ENCODE results near the gene PLCXD1.
"Not testable (repeated sequence)": the region's sequence is repeated elsewhere in the genome, so short reads cannot be mapped to it uniquely, and the experiment has no call there.

The PLCXD1 gene

GRCh38 chrX:264006-264405 lies 17.2 kb upstream of the PLCXD1 start:
- DNase-seq, result not testable (repeated sequence)

DNA sequence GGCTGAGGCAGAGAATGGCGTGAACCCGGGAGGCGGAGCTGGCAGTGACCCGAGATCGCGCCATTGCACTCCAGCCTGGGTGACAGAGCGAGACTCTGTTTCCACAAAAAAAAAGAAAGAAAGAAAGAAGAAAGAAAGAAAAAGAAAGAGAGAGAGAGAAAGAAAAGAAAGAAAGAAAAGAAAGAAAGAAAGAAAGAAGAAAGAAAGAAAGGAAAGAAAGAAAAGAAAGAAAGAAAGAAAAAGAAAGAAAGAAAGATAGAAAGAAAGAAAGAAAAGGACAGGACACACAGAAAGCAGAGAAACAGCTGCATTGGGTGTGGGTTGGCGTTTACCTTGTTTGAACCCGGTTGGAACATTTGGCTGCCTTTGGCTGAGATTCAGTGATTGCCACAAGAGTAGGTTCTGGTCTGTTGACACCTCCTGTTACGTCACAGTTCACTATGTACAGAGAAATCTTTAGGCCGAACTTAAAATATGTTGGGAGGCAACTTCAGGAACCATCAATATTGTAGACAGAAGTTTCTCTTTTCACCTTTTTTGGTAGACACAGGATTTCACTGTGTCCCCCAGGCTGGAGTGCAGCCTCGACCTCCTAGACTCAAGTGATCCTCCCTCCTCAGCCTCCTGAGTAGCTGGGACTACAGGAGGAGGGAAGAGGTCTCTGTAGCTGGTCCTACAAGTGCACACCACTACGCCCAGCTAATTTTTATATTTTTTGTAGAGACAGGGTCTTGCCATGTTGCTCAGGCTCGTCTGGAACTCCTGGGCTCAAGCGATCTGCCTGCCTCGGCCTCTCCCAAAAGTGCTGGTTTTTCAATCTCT lies 16.3 kb upstream of the PLCXD1 start:
- no peak for DNase-seq

- DNase-seq, result no peak
Observed at GRCh38 chrX:265502-265901, 15.7 kb upstream of the PLCXD1 start.

DNA sequence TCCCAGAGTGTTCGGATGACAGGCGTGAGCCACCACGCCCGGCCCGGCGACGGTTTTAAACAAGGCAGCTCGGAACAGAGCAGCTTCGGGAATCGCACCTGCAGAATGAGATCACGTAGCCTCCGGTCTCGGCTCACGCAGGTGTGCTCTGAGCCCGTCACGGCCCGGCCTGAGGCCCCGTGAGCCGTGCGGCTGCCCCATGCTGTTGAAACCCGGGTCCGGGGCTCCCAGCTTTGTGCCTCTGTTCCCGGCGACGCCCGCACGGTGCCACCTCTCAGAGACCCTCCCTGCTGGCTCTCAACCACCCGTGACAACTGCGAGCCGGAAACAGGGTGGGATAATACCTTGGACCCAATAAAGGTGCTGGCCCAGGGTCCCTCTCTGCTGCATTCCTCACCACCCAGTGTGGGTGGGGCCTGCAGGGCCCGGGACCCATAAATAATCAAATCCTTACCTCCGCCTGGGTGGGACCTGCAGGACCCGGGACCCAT lies 13.4 kb upstream of the PLCXD1 start:
- no peak for DNase-seq

DNA sequence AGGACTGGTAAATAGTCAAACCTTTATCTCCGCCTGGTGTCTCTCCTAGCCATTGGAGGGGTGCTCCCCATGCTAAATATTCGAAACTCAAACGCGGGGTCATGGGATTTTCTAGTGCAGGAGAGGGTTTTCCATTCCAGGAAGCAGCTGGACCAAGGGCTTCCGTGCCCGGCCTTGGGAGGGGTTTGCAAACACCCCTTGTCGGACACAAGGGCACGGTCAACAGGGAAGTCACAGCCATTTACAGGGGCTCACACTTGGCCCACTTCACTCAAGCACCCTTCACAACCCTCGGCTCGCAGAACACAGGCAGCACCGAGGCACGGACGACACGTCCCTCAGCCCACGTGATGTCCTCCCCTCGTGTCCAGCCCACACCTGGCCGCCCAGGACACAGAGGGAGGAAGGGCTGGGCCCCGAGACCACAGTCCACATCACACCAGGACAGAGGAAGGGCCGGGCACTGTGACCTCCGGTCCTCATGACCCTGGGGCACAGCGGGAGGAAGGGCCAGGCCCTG lies 10.3 kb upstream of the PLCXD1 start:
- DNase-seq, result no peak

GRCh38 chrX:274904-275475 lies 6.2 kb upstream of the PLCXD1 start:
- peak; percentile 47 for DNase-seq

DNA sequence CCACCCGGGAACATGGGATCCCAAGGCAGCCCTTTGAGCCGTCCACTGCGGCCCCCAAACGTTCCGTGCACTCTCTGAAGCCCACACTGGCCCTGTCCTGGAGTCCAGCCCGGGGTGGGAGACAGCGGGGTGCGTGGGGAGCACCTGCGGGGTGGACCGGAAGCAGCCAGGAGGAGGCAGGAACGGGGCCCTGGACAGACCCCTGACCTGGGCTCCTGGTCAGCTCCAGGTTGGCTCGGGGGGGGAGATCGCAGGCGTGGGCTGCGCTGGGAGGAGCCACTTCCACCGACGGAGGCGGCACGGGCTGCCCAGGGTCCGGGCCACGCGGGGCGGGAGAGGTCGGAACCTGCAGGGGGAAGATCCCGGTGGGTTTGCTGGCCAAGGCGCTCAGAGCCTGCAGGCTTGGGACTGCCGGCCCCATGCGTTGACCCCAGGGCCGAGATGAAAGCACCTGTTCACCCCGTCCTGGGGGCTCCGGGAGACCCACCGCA lies 5.7 kb upstream of the PLCXD1 start:
- no peak for DNase-seq

DNA sequence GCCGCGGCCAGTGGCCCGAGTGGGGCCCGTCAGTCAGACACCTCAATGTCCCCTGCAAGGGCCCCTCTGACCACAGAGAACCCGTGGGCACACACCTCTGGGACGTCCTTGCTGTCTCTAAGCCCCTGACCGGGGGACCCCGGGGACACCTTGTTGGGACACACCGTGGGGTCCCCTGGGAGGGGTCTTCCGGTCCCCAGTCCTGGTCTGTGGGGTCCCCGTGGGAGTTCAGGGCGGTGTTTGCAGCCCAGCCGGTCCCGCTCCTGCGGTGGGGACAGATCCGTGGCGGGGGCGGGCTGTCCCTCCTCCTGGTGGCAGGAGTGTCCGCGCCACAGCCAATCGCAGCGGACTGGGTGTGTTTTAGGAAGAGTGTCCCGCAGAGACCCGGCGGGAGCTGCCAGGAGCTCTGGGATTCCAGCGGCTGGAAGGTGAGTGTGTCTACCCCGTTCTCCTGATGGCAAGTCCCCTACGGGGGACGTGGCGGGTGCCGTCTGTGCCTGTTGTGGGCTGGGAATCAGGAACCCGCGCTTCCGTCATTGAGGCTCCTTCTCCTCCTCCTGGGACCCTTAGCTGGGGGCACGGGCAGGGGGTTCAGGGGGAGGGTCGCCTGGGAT lies 5.1 kb upstream of the PLCXD1 start:
- peak; percentile 40 for DNase-seq

GRCh38 chrX:276581-277201 lies 4.5 kb upstream of the PLCXD1 start:
- no peak for DNase-seq

DNA sequence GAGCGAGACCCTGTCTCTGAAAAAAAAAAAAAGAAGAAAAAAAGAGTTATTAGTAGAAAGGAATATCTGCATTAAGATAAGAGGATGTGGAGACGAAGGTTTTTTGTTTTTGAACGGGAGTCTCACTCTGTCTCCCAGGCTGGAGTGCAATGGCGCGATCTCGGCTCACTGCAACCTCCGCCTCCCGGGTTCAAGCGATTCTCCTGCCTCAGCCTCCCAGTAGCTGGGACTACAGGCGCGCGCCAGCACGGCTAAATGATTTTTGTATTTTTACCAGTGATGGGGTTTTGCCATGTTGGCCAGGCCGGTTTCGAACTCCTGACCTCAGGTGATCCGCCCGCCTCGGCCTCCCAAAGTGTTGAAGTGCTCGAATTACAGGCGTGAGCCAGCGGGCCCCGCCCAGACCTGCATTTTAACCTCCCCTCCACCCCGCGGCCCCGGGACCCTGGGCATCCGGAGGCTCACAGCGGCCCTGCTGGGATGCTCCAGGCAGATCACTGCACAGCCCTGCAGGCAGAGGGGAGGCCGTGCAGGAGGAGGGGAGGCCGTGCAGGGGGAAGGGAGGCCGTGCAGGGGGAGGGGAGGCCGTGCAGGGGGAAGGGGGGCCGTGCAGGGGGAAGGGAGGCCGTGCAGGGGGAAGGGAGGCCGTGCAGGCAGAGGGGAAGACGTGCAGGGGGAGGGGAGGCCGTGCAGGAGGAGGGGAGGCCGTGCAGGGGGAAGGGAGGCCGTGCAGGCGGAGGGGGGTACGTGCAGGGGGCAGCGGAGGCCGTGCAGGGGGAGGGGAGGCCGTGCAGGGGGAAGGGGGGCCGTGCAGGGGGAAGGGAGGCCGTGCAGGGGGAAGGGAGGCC lies 1.2 kb upstream of the PLCXD1 start:
- not testable (repeated sequence) for DNase-seq

DNA sequence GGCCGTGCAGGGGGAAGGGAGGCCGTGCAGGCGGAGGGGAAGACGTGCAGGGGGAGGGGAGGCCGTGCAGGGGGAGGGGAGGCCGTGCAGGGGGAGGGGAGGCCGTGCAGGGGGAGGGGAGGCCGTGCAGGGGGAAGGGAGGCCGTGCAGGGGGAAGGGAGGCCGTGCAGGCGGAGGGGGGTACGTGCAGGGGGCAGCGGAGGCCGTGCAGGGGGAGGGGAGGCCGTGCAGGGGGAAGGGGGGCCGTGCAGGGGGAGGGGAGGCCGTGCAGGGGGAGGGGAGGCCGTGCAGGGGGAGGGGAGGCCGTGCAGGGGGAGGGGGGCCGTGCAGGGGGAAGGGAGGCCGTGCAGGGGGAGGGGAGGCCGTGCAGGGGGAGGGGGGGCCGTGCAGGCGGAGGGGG lies 459 bp upstream of the PLCXD1 start:
- DNase-seq, result not testable (repeated sequence)

- DNase-seq, result not testable (repeated sequence)
Observed at GRCh38 chrX:282000-282681, 960 bp downstream of the PLCXD1 start.

GRCh38 chrX:283115-283845 lies 2.1 kb downstream of the PLCXD1 start:
- peak; percentile 84 for DNase-seq

DNA sequence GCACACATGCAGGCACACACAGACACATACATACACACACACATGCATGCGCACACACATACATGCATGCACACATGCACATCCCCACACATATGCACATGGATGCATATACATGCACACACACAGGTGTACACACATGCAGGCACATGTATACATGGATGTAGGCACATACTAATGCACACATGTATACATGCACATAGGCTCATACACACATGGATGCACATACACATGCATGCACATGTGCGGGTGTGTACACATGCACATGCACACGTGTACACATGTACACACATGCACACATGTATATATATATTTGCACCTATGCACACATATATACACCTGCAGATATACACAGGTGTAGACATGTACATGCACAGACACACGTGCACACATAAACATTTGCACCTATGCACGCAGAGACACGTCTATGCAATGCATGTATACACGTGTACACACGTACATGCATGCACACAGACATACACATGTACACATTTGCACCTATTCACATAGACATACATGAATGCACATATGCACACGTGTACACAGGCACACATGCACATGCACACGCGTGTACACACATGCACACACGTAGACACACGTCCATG lies 4.0 kb downstream of the PLCXD1 start:
- DNase-seq, result no peak

DNA sequence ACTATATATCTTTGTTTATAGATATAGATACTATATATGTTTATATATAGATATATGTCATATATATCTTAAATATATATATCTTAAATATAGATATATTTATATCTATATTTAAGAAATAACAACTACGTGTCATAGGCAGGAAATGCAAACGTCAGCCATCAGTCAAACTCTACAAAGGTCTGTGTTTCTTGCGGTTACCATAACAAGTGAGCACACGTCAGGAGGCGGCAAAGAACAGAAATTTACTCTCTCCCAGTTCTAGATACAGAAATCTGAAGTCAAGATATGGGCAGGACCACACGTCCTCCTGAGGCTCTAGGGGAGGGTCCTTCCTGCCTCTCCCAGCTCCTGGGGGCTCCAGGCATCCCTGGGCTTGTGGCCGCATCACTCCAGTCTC lies 6.5 kb downstream of the PLCXD1 start:
- no peak for DNase-seq

DNA sequence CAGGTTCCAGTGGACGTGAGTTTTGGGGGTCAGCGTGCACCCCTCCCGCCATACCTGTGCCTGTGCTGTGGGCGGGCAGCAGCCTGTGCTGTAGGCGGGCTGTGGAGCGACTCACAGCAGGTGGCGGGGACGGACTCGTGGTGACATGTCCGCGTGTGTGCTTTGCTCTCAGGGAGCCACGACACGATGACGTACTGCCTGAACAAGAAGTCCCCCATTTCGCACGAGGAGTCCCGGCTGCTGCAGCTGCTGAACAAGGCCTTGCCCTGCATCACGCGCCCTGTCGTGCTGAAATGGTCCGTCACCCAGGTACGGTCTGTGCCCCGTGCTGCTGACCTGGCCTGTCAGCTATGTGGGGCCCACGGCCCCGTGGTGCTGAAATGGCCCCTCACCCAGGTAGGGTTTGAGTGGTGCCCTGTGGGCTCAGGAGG lies 7.4 kb downstream of the PLCXD1 start:
- DNase-seq, result no peak

GRCh38 chrX:290476-291166 lies 9.4 kb downstream of the PLCXD1 start:
- DNase-seq, result no peak

DNA sequence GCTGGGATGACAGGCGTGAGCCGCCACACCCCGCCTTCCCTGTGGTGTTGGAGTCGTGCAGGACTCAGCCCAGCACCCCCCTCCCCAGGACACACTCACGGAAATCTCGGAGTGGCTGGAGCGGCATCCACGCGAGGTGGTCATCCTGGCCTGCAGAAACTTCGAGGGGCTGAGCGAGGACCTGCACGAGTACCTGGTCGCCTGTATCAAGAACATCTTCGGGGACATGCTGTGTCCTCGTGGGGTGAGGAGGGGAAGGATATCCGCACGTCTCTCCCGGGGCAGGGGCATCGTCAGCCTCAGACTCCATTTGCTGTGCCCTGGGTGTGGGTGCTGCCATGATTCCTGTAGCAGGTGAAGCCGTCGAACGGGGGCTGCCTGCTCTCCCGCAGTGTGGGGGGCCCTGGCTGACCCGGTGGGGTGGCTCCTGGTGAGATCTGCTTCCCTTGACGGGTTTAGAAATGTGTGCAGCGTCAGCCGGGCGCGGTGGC lies 10.3 kb downstream of the PLCXD1 start:
- no peak for DNase-seq

Measured in CD4-positive, alpha-beta T cell treated with Interferon gamma for 1 hour (primary cell).